GOT3 (cell line): Measurements from ENCODE around the gene LRBA.
A peak's percentile ranks its signal among the peaks of the same experiment; 100 is the strongest.
"Not testable (repeated sequence)": the region's sequence is repeated elsewhere in the genome, so short reads cannot be mapped to it uniquely, and the experiment has no call there.

Source experiments
- DNase-seq: peaks from one replicate; lab custom pipeline; 2025; ENCODE audit warnings: mixed read lengths; lab: John Stamatoyannopoulos, UW

The LRBA gene

GRCh38 chr4:151015459-151016347 is 619 bp upstream of the LRBA start:
- peak; percentile 12 for DNase-seq

DNA sequence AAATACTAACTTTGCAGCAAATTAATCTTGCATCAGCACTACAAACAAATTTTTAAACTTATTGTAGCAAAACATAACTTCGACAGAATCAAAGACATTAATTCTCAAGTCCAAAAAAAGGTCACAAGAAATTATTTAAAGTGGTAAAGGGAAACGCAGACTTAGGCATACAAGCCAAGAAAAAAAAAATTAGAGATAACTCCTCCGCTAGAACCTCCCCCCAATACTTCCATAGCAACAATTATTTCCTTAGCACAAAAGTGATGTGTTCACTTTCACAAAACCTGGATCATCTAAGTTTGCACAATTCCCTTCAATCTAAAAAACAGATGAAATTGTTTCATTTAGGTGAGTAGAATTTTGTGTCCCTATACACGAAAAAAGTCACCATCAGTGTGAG is 1.1 kb downstream of the LRBA start:
- no peak for DNase-seq

GRCh38 chr4:151013491-151013890 is 1.6 kb downstream of the LRBA start:
- DNase-seq: no peak

DNA sequence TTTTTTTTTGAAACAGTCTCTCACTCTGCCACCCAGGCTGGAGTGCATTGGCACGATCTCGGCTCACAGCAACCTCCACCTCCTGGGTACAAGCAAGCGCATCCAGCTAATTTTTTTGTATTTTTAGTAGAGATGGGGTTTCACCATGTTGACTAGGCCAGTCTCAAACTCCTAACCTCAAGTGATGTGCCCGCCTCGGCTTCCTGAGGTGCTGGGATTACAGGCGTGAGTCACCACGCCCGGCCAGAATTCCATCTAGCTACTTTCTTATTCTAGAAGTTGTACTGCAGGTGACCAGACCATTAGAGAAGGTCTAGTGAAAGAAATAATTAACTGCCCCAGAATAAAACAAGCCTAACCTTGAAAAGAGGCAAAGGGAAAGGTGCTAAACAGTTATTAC is 2.3 kb downstream of the LRBA start:
- DNase-seq: no peak

DNA sequence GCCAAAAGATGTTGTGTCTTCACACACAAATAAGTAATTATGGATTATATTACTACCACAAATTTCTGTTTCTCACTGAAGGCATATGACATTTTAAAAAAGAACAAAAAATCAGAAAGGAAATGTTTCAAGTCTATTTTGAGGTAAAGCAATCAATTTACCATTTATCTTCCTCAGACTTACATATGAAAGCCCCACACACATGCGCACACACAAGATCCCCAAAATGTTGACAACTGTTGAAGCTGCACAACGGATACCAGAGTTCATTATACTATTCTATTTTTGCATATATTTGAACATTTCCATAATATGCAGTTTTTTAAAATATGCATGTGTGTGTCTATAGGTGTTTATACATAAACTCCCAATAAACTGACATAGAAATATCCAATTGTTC is 2.7 kb downstream of the LRBA start:
- no peak for DNase-seq

DNA sequence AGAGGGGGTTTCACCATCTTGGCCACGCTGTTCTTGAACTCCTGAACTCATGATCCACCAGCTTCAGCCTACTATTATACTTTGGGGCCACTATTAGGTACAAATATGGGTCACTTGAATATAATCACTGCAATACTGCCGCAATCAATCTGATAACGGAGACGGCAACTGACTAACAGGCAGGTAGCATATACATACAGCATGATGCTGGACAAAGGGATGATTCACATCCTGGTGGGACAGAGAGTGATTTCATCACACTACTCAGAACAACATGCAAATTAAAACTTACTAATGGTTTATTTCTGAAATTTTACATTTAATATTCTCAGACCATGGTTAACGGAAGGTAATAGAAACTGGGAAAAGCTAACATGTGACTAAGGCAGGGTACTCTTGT is 10.9 kb downstream of the LRBA start:
- no peak for DNase-seq

- no peak for DNase-seq
Observed at GRCh38 chr4:151000747-151001429, 14.2 kb downstream of the LRBA start.

- DNase-seq: no peak
Observed at GRCh38 chr4:150999086-150999485, 16.0 kb downstream of the LRBA start.

DNA sequence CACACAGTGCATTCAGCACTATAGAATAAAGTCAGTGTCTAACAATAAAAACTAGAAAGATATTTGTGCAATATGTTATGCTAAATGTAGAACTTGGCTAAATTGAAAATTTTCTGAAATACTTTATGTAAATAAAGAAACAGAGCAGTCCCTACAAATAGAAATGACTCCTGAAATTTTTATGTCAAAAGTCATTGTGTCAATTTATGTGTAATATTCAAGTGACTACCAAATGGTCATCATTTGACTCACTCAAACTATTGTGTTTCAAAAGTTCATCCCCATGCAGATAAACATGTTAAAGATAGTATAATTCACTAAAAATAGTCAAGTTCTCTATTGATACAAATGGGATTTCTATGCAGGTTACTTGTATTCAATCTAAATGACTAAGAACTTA is 17.9 kb downstream of the LRBA start:
- DNase-seq: no peak

DNA sequence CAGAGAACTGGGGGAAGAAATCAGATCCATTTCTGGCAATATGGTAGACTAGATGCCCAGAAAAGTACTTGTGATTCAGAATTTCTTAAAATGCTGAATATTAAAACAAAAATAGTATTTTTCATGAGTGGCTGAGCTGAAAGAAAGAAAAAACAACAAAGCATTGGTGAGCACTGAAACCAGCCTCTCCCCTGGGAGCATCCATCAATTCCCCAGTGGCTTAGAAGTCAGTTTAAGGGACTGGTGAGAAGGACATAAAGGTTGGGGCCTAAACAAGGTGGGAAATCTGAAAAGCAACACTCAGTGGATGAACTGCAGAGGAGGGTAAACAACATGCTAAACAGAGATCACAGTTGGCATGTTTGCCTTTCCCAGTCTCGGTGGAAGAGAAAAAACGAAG is 20.4 kb downstream of the LRBA start:
- no peak for DNase-seq

GRCh38 chr4:150993577-150993976 is 21.5 kb downstream of the LRBA start:
- DNase-seq: not testable (repeated sequence)

DNA sequence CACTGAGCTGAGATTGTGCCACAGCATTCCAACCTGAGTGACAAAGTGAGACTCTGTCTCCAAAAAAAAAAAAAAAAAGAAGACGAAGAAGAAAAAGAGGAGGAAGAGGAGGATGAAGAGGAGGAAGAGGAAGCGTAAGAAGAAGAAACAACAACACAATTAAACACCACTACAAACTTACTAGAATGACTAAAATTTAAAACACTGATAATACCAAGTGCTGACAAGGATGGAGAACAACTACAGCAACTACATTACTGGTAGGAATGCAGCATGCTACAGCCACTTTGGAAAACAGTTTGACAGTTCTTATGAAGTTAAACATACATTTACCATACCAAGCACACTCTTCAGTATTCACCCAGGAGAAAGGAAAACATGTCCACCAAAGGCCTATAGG is 24.1 kb downstream of the LRBA start:
- no peak for DNase-seq

GRCh38 chr4:150990250-150990649 is 24.8 kb downstream of the LRBA start:
- no peak for DNase-seq

DNA sequence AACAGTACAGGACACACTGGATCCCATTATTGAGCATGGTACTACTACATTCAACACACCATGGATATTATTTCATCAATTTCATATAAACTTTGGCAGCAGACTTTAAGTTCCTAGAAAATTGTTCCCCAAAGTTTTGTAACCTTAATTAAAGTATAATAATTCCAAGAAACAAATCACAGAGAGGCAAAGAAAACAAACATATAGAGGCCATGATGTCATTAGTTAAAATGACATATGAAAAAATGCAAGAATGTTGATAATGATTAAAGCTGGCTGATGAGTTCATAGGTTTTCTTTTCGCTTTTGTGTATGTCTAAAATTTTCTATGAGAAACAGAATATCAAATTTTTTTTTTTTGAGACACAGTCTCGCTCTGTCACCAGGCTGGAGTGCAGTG is 26.8 kb downstream of the LRBA start:
- no peak for DNase-seq

GRCh38 chr4:150987204-150987603 is 27.9 kb downstream of the LRBA start:
- no peak for DNase-seq

GRCh38 chr4:150986085-150986484 is 29.0 kb downstream of the LRBA start:
- DNase-seq: no peak

GRCh38 chr4:150983851-150984250 is 31.2 kb downstream of the LRBA start:
- DNase-seq: no peak

- DNase-seq: no peak
Observed at GRCh38 chr4:150982557-150983233, 32.4 kb downstream of the LRBA start.

- DNase-seq: no peak
Observed at GRCh38 chr4:150978738-150979575, 36.1 kb downstream of the LRBA start.

- no peak for DNase-seq
Observed at GRCh38 chr4:150976478-150977118, 38.5 kb downstream of the LRBA start.

- DNase-seq: no peak
Observed at GRCh38 chr4:150974750-150975149, 40.3 kb downstream of the LRBA start.
